ENCODE data around the gene ACSF3. TPM values are rescaled to one million over a fixed set of nuclear protein-coding genes. Genes with fewer than 3 reads are reported as not detected.

The ACSF3 gene
- total RNA-seq, 2 experiments from 2014 or later = 38.6 to 45.1 TPM

DNA sequence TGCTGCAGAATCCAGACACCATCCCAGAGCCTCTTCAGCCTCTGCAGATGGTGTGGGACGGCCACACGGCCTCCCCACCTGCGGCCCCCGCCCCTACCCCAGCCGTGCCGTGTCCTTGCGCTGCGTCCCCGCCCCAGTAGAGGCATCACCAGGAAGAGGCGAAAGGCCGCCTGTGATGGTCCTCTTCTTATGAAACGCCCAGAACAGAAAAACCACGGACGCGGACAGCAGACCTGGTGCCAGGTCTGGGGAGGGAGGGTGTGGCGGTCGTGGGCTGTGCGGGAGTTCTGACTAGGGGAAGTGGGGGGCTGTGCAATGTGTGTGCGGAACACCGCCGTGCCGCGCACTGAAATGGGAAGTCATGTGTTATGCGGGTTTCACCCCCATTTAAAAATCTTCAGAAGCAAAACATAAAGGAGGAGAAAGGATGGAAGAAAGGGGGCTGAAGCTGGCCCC, 25.5 kb downstream of the ACSF3 start:
- Mint-ChIP-seq H3K27ac (no peak overlapping the region), H3K27me3 (ENCODE audit: low read depth) (no peaks in the 10 kb centered on the region), H3K4me3 (no peak overlapping the region), H3K4me1 (ENCODE audit: low read depth) (peaks cover 42% of the 10 kb centered on the region), H3K36me3 (ENCODE audit: low read depth) (peaks cover 65% of the 10 kb centered on the region), H3K9me3 (ENCODE audit: insufficient read depth) (no peaks in the 10 kb centered on the region)
- ATAC-seq = no peak
- ChIA-PET POLR2A (interaction anchor here (0.6 to 1.5 kb wide), 2 partner anchors 25 to 91 kb away, joined by 3 to 4 read pairs; partner anchors contain the start of gene ACSF3), CTCF (no interaction called here)
- DNase-seq = no peak

GRCh38 chr16:89119661-89120141, 26.0 kb downstream of the ACSF3 start:
- Mint-ChIP-seq H3K27ac (no peak overlapping the region), H3K27me3 (ENCODE audit: low read depth) (no peaks in the 10 kb centered on the region), H3K4me1 (ENCODE audit: low read depth) (peaks cover 37% of the 10 kb centered on the region), H3K36me3 (ENCODE audit: low read depth) (peaks cover 65% of the 10 kb centered on the region), H3K4me3 (no peak overlapping the region), H3K9me3 (ENCODE audit: insufficient read depth) (no peaks in the 10 kb centered on the region)
- ATAC-seq = no peak
- POLR2A ChIA-PET = interaction anchor here (0.6 kb wide), 1 partner anchor 92 kb away, joined by 3 read pairs; no protein-coding TSS in a partner anchor
- no peak for DNase-seq
- CTCF ChIA-PET = no interaction called here

DNA sequence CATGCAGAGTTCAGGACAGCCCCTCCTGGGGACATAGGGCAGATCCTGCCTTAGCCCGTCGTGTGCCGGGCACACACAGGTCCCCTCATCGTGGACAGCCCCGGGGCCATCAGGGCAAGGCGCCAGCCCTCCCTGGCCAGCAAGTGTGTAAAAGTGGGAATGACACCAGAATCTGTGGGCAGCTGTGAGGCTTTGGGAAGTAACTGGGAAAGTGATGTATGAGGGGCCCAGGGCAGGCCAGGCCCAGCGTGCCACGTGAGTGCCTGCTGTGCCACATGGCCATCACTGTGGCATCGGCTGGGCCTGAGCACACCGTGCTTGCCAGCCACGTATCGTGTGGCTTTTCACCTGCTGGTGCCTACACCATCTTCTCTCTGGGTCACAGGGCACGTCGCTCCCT, 26.6 kb downstream of the ACSF3 start:
- POLR2A ChIA-PET = no interaction called here
- ATAC-seq (no peak), DNase-seq (no peak)
- CTCF ChIA-PET = no interaction called here
- Mint-ChIP-seq H3K4me1 (ENCODE audit: low read depth) (peaks cover 31% of the 10 kb centered on the region), H3K27ac (no peak overlapping the region), H3K4me3 (no peak overlapping the region), H3K9me3 (ENCODE audit: insufficient read depth) (no peaks in the 10 kb centered on the region), H3K36me3 (ENCODE audit: low read depth) (peaks cover 63% of the 10 kb centered on the region), H3K27me3 (ENCODE audit: low read depth) (no peaks in the 10 kb centered on the region)

DNA sequence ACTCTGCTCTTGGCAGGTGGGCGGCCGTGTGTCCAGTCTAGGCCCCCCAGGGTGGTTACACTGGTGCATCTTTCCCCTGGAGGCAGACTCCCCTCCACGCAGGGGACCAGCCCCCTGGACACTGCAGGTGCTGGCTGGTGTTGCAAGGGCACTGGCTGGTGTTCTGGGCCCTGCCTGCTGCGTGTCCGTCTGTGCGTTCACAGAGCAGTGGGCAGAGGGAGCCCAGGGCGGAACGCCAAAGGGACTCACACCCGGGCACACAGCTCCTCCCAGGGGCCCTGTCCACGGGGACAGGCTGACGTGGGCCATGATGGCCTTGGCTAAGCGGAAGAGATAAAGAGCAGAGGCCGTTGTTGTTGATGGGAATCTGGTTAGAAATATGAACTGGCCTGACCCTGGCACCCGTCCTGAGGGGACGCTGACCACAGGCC, 27.3 kb downstream of the ACSF3 start:
- DNase-seq (no peak), ATAC-seq (no peak)
- Mint-ChIP-seq H3K27ac (peak overlapping the region; percentile 61), H3K27me3 (ENCODE audit: low read depth) (no peaks in the 10 kb centered on the region), H3K4me1 (ENCODE audit: low read depth) (peaks cover 25% of the 10 kb centered on the region), H3K9me3 (ENCODE audit: insufficient read depth) (no peaks in the 10 kb centered on the region), H3K36me3 (ENCODE audit: low read depth) (peaks cover 62% of the 10 kb centered on the region), H3K4me3 (no peak overlapping the region)
- CTCF ChIA-PET = no interaction called here
- POLR2A ChIA-PET = no interaction called here

- POLR2A ChIA-PET = interaction anchor here (1.9 kb wide), 1 partner anchor 25 kb away, joined by 6 read pairs; no protein-coding TSS in a partner anchor
- Mint-ChIP-seq H3K9me3 (ENCODE audit: insufficient read depth) (no peaks in the 10 kb centered on the region), H3K27me3 (ENCODE audit: low read depth) (no peaks in the 10 kb centered on the region), H3K4me1 (ENCODE audit: low read depth) (peaks cover 19% of the 10 kb centered on the region), H3K27ac (no peak overlapping the region), H3K4me3 (no peak overlapping the region), H3K36me3 (ENCODE audit: low read depth) (peaks cover 58% of the 10 kb centered on the region)
- CTCF ChIA-PET = no interaction called here
- ATAC-seq (no peak), DNase-seq (no peak)
Observed at GRCh38 chr16:89121691-89122321, 28.2 kb downstream of the ACSF3 start.

DNA sequence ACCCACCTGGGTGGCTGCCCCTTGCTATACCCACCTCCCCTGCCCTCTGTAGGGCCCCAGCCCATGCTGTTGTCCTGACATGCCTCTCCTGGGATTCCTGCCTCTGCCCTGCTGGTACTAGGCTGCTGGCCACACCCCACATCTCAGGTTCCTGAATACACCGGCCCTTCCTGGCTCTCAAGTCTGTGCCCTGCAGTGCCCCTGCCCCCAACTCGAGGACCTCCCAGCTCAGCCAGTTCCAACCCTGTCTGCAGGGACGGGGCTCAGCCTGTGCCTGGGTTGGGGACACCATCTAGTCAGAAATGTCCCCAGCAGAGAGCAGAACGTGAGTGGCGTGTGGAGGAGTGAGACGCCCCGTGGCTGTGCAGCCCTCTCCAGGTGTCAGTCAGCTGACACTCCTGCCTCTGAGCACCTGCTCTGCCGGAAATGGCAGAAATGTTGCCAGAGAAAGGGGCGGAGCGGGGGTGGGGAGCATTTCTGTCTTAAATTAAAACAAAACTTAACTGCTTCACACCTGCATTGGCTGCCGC, 28.7 kb downstream of the ACSF3 start:
- POLR2A ChIA-PET = interaction anchor here (1.9 kb wide), 1 partner anchor 26 kb away, joined by 6 read pairs; no protein-coding TSS in a partner anchor
- Mint-ChIP-seq H3K27ac (peak overlapping the region; percentile 72), H3K9me3 (ENCODE audit: insufficient read depth) (no peaks in the 10 kb centered on the region), H3K27me3 (ENCODE audit: low read depth) (no peaks in the 10 kb centered on the region), H3K4me1 (ENCODE audit: low read depth) (peaks cover 19% of the 10 kb centered on the region), H3K36me3 (ENCODE audit: low read depth) (peaks cover 52% of the 10 kb centered on the region), H3K4me3 (no peak overlapping the region)
- CTCF ChIA-PET = no interaction called here
- ATAC-seq = peak; percentile 50
- DNase-seq = peak; percentile 60

DNA sequence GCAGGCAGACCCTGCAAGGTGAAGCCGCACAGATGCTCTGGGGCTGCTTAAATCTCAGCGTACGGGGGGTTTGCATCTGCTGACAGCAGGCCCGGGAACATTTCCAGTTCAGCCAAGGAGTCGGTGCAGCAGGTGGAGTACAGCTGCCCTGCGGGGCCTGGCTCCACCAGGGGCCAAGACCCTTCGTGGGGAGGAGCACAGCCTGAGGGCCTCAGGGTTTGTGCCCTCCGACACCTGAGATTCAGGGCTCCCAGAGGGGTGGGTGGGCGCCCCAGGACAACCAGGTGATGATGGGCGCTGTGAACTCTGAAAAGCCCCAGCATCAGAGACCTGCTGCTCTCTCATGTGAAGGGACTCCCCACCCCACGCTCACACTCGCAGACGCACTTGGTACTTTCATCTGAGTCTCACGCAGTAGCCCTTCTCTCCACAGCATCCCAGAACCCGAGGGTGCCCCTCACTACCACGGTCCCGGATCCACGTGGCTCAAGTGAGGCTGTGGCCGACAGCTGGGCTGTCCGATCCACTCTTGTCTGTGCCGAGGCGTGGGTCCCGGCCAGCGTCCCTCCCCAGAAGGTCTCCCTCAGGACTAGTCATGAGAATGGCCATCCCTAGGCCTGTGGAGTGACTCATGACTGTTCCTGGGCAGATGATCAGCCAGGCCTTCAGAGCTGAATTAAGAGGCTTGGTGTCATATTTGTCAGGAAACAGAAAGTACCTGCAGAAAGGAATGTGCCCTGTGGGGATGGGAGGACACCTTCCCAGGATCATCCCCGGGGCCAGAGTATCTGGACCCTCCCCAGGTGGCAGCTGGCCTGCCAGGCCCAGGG, 29.6 kb downstream of the ACSF3 start:
- Mint-ChIP-seq H3K36me3 (ENCODE audit: low read depth) (peaks cover 47% of the 10 kb centered on the region), H3K27ac (peak overlapping the region; percentile 39), H3K4me1 (ENCODE audit: low read depth) (peaks cover 19% of the 10 kb centered on the region), H3K9me3 (ENCODE audit: insufficient read depth) (no peaks in the 10 kb centered on the region), H3K4me3 (no peak overlapping the region), H3K27me3 (ENCODE audit: low read depth) (no peaks in the 10 kb centered on the region)
- ChIA-PET CTCF (no interaction called here), POLR2A (interaction anchor here (1.9 kb wide), 1 partner anchor 27 kb away, joined by 6 read pairs; no protein-coding TSS in a partner anchor)
- ATAC-seq (no peak), DNase-seq (no peak)

DNA sequence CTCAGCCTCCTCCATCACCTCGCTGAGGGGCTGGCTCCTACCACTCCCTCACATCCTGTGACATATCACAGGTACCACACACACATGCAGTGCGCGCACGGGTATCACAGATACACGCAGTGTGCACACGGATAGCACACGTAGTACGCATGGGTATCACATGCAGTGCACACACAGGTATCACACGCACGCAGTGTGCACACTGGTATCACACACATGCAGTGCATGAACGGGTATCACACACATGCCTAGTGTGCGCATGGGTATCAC, 30.1 kb downstream of the ACSF3 start:
- Mint-ChIP-seq H3K4me3 (no peak overlapping the region), H3K9me3 (ENCODE audit: insufficient read depth) (no peaks in the 10 kb centered on the region), H3K36me3 (ENCODE audit: low read depth) (peaks cover 50% of the 10 kb centered on the region), H3K27me3 (ENCODE audit: low read depth) (no peaks in the 10 kb centered on the region), H3K27ac (peak overlapping the region; percentile 46), H3K4me1 (ENCODE audit: low read depth) (peaks cover 22% of the 10 kb centered on the region)
- CTCF ChIA-PET = no interaction called here
- ATAC-seq (no peak), DNase-seq (no peak)
- POLR2A ChIA-PET = interaction anchor here (1.9 kb wide), 1 partner anchor 27 kb away, joined by 6 read pairs; no protein-coding TSS in a partner anchor

DNA sequence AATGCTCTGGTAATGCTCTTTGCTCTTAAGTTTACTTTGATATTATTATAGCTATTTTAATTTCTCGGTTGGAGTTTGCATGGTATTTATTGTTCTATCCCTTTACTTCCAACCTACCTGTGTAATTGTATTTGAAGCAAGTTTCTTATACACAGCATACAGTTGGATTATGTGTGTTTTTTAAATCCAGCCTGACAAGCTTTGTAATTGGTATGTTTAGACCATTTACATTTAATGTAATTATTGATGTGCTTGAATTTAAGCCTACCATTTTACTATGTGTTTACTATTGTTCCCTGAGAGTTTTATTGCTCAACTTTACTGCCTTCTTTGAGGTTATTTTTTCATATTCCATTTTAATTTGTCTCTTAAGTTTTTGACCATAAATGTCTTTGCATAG, 35.7 kb downstream of the ACSF3 start:
- no peak overlapping the region for H3K27ac Mint-ChIP-seq
- no peaks in the 10 kb centered on the region for H3K27me3 Mint-ChIP-seq (ENCODE audit: low read depth)
- ATAC-seq = no peak
- H3K9me3 Mint-ChIP-seq (ENCODE audit: insufficient read depth) = no peaks in the 10 kb centered on the region
- no peak overlapping the region for H3K4me3 Mint-ChIP-seq
- ChIA-PET CTCF (interaction anchor here (0.6 kb wide), 1 partner anchor 8 kb away, joined by 3 read pairs; no protein-coding TSS in a partner anchor), POLR2A (no interaction called here)
- peaks cover 47% of the 10 kb centered on the region for H3K36me3 Mint-ChIP-seq (ENCODE audit: low read depth)
- H3K4me1 Mint-ChIP-seq (ENCODE audit: low read depth) = peaks cover 4% of the 10 kb centered on the region
- DNase-seq = no peak

DNA sequence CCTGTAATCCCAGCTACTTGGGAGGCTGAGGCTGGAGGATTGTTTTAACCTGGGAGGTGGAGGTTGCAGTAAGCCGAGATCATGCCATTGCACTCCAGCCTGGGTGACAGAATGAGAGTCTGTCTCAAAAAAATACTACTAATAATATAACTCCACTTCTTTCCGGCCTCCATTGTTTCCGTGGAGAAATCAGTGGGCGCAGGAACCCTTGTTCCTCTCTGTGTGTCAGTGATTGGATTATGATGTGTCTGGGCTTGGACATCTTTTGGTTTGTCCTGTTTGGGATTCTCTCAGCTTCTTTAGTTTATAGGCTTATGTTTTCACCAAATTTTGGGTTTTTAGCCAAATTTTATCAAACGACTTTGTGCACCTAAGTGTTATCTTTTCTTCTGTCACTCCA, 36.8 kb downstream of the ACSF3 start:
- peaks cover 10% of the 10 kb centered on the region for H3K4me1 Mint-ChIP-seq (ENCODE audit: low read depth)
- no peak overlapping the region for H3K27ac Mint-ChIP-seq
- peaks cover 42% of the 10 kb centered on the region for H3K36me3 Mint-ChIP-seq (ENCODE audit: low read depth)
- ChIA-PET POLR2A (no interaction called here), CTCF (no interaction called here)
- ATAC-seq (no peak), DNase-seq (no peak)
- no peak overlapping the region for H3K4me3 Mint-ChIP-seq
- no peaks in the 10 kb centered on the region for H3K9me3 Mint-ChIP-seq (ENCODE audit: insufficient read depth)
- H3K27me3 Mint-ChIP-seq (ENCODE audit: low read depth) = no peaks in the 10 kb centered on the region

GRCh38 chr16:89131783-89132182, 38.1 kb downstream of the ACSF3 start:
- no peak for DNase-seq
- H3K4me1 Mint-ChIP-seq (ENCODE audit: low read depth) = peaks cover 12% of the 10 kb centered on the region
- no peak overlapping the region for H3K4me3 Mint-ChIP-seq
- H3K9me3 Mint-ChIP-seq (ENCODE audit: insufficient read depth) = no peaks in the 10 kb centered on the region
- no peak for ATAC-seq
- H3K27ac Mint-ChIP-seq = no peak overlapping the region
- H3K36me3 Mint-ChIP-seq (ENCODE audit: low read depth) = peaks cover 40% of the 10 kb centered on the region
- ChIA-PET POLR2A (interaction anchor here (0.6 kb wide), 1 partner anchor 14 kb away, joined by 3 read pairs; no protein-coding TSS in a partner anchor), CTCF (no interaction called here)
- no peaks in the 10 kb centered on the region for H3K27me3 Mint-ChIP-seq (ENCODE audit: low read depth)

All from activated CD8-positive, alpha-beta T cell treated with anti-CD3 and anti-CD28 coated beads, Interleukin-2, amount 10 ng/mL, durations not matched to agents 7 days and 5 days (primary cell).